ENCODE data around the gene GTF2H1.

The GTF2H1 gene

DNA sequence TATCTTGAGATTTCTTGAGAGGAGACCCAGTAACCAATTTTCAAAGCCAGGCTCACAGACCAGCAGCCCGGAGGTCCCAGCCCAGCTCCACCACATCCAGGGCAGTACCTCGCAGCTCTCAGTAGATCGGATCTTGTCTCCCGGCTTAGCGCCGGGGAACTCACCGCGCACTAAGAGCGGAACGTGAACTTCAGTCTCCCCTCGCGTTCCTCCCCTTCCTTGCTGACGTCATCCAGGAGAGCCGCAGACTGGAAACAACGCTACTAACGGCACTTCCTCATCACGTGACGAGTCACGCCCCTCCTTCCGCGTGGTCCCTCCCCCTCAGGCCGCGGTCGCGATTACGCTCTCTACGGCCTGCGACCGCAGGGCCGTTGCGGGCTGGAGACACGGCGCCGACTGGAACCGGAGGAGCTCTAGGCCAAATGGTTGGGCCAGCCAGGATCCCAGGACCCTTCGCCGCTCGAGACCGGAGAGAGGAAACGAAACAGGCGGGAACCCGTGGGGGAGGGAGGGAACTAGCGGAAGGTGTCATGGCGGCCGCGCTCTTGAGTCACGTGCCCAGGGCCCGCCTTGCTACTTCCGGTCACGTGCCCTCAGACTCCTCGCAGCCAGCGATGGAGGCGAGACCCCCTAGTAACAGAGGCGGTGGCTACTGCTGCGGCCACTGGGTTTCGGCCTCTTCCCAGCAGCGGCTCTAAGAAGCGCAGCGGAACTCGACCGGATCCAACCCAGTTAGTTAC is at the start of gene GTF2H1, which contains the start of gene HPS5:
TSS of gene GTF2H1 (plus strand) at position 599 of the 743 bp plus-strand sequence. CDS start 10,508 bp downstream, outside the sequence.
TSS of gene HPS5 (minus strand) at position 172 of the 743 bp plus-strand sequence. CDS start 4,282 bp downstream, outside the sequence.
- no peak for FAIRE-seq

DNA sequence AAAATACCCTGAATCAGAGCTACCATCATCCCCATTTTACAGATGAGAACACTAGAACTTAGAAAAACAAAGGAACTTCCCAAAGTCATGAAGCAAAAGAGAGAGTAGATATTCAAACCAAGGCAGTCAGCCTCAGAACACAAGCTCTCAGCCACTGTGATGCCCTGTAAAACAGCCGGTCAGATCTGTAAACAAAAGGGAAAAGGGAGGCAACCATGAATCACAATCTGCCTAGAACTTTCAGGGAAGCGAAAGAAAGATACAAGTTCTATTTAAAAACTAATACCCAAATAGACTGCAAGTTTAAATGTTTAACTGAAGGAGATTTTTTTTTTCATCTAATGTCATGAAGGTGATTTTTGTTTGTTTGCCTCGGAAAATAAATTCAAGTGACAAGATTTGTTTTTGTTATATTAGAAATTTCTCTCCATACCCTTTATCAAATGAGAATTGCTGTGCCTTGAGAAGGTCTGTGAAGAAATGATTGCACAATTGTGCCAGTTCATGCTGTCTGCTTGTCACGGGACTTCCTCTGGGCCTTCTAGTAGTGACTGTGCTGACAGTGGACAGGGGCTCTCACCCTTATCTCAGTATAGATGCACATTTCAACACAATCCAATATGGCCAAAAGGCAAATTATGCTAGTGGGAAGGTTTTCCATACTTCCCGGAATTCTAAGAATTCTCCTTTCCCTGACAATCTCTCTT is 44.6 kb upstream of the GTF2H1 start:
- FAIRE-seq, result no peak

DNA sequence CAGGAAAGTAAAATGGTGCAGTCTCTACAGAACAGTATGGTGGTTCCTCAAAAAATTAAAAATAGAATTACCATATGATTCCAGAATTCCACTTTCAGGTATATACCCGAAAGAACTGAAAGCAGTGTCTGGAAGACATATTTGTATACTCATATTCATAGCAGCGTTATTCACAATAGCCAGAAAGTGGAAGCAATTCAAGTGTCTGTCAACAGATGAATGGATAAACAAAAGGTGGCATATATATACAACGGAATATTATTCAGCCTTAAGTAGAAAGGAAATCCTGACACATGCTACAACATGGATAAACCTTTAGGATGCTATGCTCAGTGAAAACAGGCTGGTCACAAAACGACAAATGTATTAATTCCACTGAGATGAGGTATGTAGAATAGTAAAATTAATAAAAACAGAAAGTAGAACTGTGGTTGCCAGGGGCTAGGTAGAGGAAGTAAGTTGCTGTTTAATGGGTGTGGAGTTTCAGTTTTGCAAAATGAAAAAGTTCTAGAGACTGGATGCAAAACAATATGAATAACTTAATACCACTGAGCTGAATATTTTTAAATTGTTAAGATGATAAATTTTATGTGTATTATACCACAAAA is 41.8 kb upstream of the GTF2H1 start:
- no peak for FAIRE-seq

DNA sequence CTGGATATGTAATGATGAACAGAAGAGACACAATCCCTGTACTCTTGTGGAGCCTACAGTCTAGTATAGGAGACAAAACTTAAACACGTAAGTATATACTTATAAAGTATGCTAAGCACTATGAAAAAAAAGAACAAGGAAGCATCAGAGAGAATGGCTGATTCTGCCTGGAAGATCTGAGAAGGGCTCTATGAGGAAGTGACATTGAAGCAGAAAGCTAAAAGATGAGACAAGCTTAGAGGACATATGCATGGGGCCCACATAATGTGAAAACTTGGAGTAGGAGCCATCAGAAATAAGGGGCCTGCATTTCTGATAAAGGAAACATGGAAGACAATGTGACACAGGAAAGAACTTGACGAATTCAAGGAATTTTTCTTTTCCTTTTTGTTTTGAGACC is 39.7 kb upstream of the GTF2H1 start:
- FAIRE-seq, result no peak

DNA sequence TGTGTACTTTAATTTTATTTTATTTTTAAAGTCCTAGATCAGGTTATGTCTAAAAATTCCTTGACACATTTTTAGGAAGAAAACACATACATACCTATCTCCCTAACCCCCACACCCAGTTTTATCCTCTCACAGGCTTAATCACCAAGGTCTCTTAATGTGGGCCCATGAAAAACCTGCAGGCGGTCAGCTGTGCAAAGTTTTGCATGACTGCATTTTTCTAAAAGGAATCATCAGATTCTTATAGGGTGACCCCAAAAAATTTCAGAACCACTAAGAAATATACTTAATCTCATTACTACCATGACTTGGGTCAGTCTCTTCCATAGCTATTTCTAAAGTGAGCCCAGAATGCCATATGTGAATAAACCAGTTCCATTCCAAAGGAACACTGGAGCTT is 36.5 kb upstream of the GTF2H1 start:
- FAIRE-seq, result no peak

DNA sequence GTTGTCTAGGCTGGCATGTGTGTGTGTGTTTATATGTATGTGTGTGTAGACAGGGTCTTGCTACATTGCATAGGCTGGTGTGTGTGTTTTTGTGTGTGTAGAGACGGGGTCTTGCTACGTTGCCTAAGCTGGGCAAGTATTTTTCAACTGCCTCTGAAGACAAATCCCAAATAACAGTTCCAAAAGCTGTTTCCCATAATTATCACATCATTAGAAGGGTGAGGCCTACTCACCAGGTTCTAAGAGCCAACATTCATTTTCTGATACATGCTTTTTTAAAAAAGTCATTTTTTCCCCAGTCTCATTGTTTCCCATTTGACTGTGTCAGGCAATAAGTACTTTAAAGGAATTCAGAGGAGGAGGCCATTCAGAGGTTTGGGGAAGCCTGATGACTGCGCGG is 33.5 kb upstream of the GTF2H1 start:
- no peak for FAIRE-seq

DNA sequence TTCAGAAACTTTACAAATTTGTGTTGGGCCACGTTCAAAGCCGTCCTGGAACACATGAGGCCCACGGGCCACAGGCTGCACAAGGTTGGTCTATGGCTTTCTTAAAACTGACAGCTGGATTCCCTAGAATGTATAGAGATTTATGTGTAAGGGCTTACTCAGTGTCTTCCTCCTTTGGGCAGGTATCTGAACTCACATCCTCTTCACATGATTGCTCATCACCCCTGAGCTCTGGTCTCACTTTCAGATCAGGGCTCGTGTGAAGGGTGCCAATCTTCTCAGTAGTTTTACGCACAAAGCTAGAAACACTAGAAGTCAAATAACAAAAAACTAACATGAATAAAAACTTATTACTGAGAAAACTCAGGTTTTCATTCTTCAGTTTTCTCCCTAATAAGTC is 27.5 kb upstream of the GTF2H1 start:
- no peak for FAIRE-seq

DNA sequence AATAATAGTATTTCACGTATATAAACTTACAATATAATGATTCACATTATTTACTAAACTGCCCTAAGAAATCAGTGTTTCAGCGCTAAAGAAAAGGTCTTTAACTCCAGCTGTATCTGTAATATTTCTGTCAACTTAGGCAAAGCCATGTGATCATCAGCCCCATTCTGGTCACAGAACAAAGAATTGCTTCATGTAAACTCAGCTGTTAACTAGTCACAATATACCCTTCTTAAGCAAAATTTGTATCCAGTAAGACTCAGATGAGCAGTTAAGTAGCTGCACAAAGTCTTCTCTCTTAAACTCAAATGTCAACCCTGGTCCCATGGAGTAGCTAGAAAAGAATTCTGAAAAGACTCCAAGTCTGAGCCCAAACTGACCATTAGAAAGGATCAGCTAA is 27.1 kb upstream of the GTF2H1 start:
- FAIRE-seq, result no peak

DNA sequence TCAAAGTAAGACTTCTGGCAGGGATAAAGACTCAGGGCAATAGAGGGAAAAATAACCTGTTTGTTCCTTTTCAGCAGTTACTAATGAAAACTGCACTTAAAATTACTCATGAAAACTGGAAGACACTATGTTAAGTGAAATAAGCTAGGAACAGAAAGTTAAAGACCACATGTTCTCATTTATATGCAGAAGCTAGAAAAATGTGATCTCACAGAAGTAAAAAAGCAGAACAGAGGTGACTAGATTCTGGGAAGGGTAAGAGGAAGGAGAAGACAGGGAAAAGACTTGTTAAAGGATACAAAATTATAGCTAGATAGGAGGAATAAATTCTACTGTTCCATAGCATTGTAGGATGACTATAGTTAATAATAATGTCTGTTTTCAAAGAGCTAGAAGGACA is 22.6 kb upstream of the GTF2H1 start:
- no peak for FAIRE-seq

DNA sequence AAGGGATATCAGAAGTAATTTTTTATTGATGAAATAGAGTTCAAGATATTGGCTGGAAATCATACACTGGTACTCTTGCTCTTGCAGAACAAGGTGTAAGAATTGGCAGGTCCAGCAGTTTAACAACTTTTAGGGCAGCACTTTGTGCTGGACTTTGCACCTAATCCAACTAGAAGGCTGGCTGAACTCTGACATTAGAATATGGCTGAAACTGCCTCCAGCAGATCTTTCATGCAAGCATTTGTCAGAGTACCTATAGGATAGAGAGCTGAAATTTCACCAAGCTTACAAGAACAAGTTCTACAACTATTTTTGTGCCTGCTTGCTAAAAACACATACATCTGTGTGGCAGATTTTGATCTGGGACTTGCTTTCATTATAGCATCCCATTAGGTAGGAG is 17.6 kb upstream of the GTF2H1 start:
- no peak for FAIRE-seq

DNA sequence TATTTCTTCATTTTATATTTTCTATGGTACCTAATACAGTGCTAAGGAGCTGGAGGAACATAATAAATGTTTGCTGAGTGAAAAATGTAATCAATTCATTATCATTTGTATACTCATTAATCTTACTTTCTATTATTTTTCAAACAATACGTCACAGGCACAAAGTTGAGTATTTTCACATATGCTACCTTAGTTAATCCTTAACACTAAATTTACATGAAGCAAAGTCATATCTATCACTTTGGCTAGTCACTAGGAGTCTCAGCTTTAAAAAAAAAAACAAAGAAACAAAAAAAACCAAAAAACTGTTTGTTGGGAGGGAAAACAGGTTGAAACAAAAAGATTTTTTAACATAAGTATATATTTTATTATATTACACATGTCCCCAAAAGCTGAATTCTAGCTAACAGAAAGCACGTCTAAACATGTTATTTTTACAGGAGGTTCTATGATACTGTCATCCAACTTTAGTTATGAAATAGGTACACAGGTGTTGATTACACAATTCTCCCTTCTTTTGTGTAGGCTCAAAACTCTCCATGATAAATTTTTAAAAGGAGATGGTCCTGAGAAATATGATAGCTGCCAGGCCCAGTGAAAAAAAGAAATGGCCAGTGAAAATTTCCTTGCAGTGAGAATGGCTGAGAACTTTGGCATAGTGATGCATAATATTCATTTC is 14.8 kb upstream of the GTF2H1 start:
- FAIRE-seq, result no peak

DNA sequence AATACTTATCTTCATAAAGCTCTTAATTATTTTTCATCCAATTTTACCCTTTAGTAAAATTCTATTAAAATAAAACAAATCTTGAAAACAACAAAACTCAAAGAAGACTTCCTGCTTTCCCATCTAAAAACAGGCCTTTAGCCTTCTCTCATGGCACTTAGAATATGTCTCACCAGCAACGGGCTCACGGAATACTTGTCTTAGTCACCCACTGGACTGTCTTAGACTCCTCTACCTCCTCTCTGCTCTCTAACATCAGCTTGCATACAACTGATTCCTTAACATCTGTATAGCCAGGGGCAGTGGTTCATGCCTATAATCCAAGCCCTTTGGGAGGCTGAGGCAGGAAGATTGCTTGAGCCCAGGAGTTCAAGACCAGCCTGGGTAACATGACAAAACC is 14.1 kb upstream of the GTF2H1 start:
- no peak for FAIRE-seq

DNA sequence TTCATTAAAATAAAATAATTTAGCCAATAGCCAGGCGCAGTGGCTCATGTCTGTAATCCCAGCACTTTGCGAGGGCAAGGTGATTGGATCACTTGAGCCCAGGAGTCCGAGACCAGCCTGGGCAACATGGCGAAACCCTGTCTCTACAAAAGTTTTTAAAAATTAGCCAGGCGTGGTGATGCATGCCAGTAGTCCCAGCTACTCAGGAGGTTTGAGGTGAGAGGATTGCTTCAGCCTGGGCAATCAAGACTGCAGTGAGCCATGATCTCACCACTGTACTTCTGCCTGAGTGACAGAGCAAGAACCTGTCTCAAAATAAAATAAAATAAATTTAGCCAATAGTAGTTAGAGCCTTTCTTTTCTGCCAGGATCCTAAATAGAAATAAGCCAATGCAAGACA is 12.7 kb upstream of the GTF2H1 start:
- FAIRE-seq, result no peak

DNA sequence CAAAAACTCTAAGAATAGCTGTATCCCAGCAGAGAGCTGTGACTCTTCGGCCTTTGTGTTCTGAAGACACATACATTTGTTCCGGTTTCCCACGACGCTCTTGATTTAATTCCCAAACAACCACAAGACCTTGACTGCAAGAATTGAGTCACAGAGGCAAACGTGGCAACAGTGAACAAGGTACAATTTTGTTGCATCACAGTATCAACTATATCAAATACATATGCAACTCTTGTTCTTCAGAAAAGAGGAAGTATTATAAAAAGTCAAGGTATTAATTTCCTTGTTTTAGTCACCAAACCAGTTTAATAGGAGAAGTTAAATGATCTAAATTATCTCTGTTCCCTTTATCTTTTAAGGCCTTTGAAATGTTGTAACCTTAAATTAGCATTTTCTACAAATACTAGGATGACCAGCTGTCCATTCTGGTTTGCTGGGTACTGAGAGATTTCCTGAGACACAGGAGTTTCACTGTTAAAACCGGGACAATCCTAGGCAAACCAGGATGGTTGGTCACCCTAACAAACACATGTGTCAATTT is 11.5 kb upstream of the GTF2H1 start:
- FAIRE-seq, result no peak

DNA sequence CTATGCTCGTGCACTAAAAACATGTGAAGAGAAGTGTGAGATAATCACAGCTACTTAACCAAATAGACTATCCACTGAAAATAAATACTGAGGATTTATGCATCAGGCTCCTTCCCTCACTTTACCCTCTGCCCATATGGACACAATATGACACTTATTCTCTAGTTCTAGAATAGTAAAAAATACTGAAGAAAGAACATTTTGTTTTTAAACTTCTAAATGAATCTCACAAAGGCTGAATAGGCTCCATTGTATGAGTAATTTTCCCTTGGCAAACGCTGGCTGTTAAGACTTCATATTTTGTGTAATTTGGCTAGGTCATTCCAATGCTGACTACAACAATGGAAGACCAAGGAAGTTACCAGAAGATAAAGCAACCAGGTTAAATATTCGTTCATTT is 10.4 kb upstream of the GTF2H1 start:
- FAIRE-seq, result no peak

DNA sequence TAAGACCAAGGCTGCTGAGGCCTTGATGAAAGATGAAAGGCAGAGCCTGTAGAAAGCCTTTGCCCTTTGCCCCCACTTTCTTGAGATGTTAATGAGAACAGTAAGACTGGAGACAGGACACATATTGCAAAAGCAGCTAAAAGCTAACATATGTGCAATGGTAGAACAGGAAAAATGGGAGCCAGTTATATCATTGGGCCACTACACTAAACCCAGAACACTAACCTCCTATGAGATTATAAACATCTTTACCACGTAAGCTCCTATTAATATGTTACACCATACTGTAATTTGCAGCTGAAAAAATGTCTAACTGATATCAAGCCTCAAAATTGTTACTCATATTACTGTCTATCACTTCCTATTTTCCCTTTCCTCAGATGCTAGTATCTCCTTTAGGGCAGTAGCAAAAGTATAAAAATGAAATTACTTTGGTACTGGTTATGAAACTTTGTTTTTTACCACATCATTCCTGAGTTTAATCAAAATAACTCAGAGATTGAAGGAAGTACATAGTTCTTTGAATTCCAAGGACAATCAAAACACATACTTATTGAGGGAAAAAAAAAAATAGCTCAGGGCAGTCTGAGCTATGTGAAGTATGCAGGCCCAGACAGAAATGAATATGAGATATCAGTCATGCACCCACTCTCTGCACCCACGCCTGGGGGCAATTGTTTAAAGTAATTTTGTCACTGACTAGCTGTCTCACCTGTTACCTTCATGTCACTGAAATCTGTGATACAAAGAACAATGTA is 9.5 kb upstream of the GTF2H1 start:
- FAIRE-seq, result no peak

DNA sequence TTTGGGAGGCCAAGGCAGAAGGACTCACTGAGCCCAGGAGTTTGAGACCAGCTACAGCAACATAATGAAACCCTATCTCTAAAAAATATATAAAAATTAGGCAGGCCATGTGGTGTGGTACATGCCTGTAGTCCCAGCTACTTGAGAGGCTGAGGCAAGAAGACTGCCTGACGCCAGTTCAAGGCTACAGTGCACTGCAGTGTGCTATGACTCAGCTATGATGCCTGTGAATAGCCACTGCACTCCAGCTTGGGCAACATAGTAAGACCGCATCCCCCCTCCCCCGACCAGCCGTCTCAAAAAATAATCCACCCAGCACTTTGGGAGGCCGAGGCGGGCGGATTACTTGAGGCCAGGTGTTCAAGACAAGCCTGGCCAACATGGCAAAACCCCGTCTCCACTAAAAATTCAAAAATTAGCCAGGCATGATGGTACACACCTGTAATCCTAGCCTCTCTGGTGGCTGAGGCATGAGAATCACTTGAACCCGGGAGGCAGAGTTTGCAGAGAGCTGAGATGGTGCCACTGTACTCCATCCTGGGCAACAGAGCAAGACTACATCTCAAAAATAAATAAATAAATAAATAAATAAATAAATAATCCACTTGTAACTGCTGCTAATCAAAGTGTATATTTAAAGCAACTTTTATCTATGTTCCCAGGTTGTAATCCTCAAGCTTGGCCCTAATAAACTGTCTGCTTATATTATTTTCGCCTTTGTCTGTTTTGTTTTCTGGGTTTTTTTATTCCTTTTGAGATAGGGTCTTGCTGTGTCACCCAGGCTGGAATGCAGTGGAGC is 8.2 kb upstream of the GTF2H1 start:
- FAIRE-seq, result no peak

DNA sequence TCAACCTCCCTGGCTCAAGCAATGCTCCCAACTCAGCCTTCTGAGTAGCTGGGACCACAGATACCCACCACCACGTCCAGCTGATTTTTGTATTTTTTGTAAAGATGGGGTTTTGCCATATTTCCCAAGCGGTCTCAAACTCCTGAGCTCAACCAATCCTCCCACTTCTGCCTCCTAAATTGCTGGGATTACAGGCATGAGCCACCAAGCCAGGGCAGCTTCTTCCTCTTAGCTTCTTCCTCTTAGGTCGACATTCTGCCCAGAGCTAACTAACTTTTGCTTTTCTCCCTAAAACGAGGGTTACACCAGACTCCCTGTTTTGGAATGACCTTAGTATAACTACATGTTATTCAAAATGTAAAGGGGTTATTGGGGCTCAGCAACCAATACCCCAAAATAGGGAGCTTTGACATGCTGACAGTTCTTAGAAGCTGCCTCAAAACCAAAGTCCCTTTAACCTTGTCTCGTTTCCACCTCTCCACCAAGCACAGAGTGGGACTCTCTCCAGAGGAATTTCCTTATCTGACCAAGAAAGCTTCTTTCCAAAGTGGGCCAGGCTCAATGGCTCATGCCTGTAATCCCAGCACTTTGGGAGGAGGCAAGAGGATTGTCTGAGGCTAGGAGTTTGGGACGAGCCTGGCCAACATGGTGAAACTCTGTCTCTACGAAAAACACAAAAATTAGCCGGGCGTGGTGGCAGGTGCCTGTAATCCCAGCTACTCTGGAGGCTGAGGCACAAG is 7.4 kb upstream of the GTF2H1 start:
- FAIRE-seq, result no peak

DNA sequence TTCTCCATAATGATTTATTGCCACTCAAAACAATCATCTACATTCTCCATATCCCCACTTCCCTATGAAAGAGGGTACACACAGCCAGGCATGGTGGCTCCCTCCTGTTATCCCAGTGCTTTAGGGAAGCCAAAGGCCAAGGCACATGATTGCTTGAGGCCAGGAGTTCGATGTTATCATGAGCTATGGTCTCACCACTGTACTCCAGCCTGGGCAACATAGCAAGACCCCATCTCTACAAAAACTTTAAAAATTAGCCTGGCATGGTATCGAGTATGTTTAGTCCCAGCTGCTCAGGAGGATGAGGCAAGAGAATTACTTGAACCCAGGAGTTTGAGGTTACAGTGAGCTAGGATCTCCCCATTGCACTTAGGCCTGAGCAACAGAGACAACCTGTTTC is 6.5 kb upstream of the GTF2H1 start:
- no peak for FAIRE-seq

DNA sequence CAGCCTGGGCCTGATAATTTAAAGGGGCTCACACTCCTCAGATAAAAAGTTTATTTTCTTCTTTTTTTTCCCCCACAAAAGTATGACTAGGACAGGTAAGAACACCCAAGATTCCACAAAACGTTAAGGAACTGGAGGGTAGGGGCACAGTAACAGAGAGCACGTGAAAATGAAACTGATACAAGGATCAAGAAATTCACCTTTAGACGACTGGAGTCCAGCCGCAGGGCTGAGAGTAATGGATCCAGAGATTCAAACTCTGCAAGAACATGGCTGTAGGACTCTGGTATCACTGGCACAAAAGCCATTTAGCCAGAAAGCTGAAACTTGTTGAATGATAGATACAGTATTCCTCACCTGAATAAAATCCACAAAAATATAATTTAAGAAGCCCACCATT is 4.8 kb upstream of the GTF2H1 start:
- FAIRE-seq, result no peak

DNA sequence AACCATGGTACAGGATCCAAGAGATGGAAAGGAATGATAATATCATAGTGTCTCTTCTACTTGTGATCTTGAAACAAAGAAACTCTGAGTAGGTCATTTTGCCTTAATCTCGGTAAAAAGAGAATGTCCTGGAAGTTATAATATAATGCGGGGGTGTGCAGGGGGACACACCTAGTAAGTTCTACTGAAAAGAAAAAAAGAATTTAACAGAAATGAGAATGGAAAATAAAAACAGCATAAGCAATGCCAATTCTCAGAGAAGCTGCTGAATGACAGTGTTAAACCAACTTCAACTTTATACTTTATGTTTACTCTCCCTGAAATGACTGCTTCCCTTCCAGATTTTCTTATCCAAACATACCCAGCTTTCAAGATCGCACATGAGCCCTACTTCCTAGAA is 2.5 kb upstream of the GTF2H1 start:
- no peak for FAIRE-seq

All from colon (tissue), 2 donors.